Hepatic stellate cell (primary cell): Measurements from ENCODE around the gene NTN5.

Experiments
- DNase-seq: peaks from one replicate; pipeline ENCODE4 v3.0.0; 2011; ENCODE audit warnings: low spot score

NTN5 gene

DNA sequence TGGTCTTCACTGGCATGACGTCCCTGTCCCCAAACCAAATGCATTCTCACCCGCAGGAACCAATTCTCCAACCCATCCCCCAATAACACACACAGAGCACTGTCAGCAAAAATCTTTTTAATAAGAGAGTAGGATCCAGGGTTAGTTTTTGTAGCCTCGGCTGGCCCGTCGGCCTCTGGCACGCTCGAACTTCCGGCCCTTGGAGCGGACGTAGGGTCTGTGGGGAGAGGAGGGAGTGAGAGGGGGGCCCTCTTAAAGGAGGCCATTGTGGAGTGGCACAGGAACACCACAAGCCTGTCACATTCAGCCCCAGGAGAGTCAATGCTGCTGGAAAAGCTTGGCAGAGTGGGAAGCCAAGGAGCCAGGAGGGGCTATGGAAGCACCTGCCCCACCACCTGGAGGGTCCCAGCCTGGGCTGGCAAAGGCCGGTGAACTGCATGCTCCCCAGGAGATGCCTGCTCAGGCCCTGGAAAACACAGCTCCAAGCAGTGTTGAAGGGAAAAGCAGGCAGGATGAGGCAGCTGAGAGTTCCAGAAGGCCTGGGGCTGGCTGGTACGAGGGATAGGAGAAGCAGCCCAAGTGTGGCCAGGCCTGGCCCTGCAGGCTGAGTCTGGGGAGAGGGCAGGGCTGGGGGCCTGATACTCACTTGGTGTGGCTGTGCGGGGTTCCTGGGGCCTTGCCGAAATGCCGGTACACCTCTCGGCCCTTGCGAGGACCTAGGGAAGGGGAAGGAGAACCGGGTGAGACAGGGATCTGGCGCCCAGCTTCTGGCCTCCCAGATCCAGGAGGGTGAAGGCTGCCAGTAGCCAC lies 57.4 kb downstream of the NTN5 start:
- no peak for DNase-seq

- DNase-seq: no peak
These were observed 58.2 kb downstream of the NTN5 start, which contains the start of gene FAM83E for GRCh38 chr19:48614436-48615230. Gene FAM83E, minus strand, starts transcription at chr19:48615076. Its CDS starts 1,704 bp downstream, at chr19:48613372.

DNA sequence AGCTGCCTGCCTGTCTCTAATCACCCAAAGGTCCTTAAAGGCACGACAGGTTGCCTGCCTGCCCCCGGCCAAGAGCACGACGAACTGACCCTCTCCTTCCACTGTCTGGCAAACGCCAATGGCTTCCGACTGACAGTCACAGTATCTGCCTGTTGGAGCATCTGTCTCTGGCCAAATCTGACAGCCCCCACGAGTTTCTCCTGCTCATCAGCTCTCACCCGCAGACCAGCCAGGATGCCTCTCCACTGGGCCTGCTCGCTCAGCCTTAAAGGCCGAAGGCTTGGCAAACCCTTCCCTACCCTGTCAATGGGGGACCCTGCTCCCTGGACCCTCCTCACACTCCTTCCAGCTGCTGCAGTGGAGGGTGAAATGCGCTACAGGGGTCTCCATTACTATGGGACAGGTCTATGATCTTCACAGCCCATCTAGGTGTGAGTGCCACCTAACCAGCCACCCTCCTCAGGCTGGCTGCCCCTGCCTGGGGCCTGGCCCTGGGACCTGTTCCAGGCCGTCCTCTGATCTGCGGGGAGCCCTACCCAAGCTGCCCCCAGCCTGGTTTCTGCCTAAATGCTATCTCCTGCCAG lies 58.9 kb downstream of the NTN5 start:
- no peak for DNase-seq

GRCh38 chr19:48613024-48613851 lies 59.6 kb downstream of the NTN5 start:
- no peak for DNase-seq

- DNase-seq: no peak
These were observed 60.9 kb downstream of the NTN5 start for GRCh38 chr19:48611872-48612271.
